ENCODE data around the gene CRTC1.
"Not testable (repeated sequence)": the region's sequence is repeated elsewhere in the genome, so short reads cannot be mapped to it uniquely, and the experiment has no call there.

Gene CRTC1

GRCh38 chr19:18733762-18734332 is 50.4 kb downstream of the CRTC1 start:
- DNase-seq: not testable (repeated sequence)

GRCh38 chr19:18735324-18735723 is 51.8 kb downstream of the CRTC1 start:
- DNase-seq: peak; percentile 48

- DNase-seq: no peak
Observed at GRCh38 chr19:18735752-18736151, 52.3 kb downstream of the CRTC1 start.

- DNase-seq: no peak
Observed at GRCh38 chr19:18736415-18737336, 53.2 kb downstream of the CRTC1 start.

- DNase-seq: no peak
Observed at GRCh38 chr19:18737337-18737953, 54.0 kb downstream of the CRTC1 start.

- no peak for DNase-seq
Observed at GRCh38 chr19:18737954-18738351, 54.5 kb downstream of the CRTC1 start.

GRCh38 chr19:18738961-18739690 is 55.6 kb downstream of the CRTC1 start:
- no peak for DNase-seq

GRCh38 chr19:18741124-18742121 is 57.9 kb downstream of the CRTC1 start:
- peak; percentile 90 for DNase-seq

GRCh38 chr19:18742324-18742723 is 58.8 kb downstream of the CRTC1 start:
- no peak for DNase-seq

GRCh38 chr19:18742838-18743783 is 59.6 kb downstream of the CRTC1 start:
- DNase-seq: no peak

GRCh38 chr19:18743784-18744418 is 60.4 kb downstream of the CRTC1 start:
- no peak for DNase-seq

- no peak for DNase-seq
Observed at GRCh38 chr19:18745012-18745735, 61.7 kb downstream of the CRTC1 start.

- DNase-seq: no peak
Observed at GRCh38 chr19:18745931-18746330, 62.5 kb downstream of the CRTC1 start.

GRCh38 chr19:18746401-18747325 is 63.2 kb downstream of the CRTC1 start:
- DNase-seq: no peak

- no peak for DNase-seq
Observed at GRCh38 chr19:18749362-18750231, 66.1 kb downstream of the CRTC1 start.

GRCh38 chr19:18750295-18750970 is 67.0 kb downstream of the CRTC1 start:
- no peak for DNase-seq

- DNase-seq: no peak
Observed at GRCh38 chr19:18751571-18751970, 68.1 kb downstream of the CRTC1 start.

Data from NCI-H69 (cell line).